ENCODE measurements around the gene MAP3K20. TPM values are rescaled to one million over a fixed set of nuclear protein-coding genes. Genes with fewer than 3 reads are reported as not detected.

The MAP3K20 gene
- total and polyA plus RNA-seq, 2 of the 8 experiments (the other 6 are each of a cell fraction or from before 2014, with no cell fraction given): 3.1 to 11.1 TPM

DNA sequence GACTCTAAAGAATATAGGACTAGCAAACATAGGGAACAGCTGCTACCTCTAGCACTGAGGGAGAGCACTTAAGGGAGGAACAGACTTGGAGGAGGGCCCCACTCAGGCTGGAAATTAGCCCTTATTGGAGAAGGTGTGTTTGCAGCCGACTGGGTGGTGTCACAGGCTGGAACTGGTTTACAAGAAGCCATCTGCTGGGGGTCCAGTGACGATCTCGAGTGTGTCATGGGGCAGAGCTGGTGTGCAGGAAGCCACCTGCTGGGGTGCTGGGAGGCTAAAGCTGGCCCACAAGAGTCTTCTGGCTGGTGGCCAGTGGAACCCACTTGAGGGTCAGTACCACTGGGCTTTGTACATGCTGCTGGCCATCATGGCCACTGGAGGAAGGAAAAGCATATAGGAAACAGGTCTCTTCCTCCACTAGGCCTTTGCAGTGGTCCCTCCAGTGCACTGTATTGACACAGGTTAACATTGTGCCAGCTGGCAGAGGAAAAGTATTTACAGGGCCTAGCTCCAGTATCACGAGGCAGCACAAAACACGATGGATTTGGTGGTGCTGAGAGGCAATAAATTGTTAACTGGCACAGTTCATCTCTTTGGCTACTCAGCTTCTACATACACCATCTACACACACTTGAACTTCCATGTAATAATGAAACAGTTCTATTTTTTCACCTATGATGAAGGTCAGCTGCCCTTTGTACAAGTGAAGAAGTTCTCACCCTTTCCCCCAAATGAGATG, 43.6 kb downstream of the MAP3K20 start (continued):
- TF ChIP-seq, protein P1, sequence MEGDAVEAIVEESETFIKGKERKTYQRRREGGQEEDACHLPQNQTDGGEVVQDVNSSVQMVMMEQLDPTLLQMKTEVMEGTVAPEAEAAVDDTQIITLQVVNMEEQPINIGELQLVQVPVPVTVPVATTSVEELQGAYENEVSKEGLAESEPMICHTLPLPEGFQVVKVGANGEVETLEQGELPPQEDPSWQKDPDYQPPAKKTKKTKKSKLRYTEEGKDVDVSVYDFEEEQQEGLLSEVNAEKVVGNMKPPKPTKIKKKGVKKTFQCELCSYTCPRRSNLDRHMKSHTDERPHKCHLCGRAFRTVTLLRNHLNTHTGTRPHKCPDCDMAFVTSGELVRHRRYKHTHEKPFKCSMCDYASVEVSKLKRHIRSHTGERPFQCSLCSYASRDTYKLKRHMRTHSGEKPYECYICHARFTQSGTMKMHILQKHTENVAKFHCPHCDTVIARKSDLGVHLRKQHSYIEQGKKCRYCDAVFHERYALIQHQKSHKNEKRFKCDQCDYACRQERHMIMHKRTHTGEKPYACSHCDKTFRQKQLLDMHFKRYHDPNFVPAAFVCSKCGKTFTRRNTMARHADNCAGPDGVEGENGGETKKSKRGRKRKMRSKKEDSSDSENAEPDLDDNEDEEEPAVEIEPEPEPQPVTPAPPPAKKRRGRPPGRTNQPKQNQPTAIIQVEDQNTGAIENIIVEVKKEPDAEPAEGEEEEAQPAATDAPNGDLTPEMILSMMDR (IDR thresholded peaks at IDR 0.05; ENCODE audit: control extremely low read depth in 1 of 3, insufficient read depth in 1 of 3, low read depth in 1 of 3, low read length in 3 of 3): no peak
- TF ChIP-seq TEAD4 (IDR thresholded peaks at IDR 0.05; ENCODE audit: low read depth, low read length): no peak
- TF ChIP-seq RAD21 (IDR thresholded peaks at IDR 0.05 in 1 of 2, conservative IDR thresholded peaks at IDR 0.05 in 1 of 2; ENCODE audit: low read depth in 2 of 2, low read length in 2 of 2): no peak
- TF ChIP-seq TBP (IDR thresholded peaks at IDR 0.05; ENCODE audit: low read depth, low read length): no peak
- TF ChIP-seq FOSL1 (IDR thresholded peaks at IDR 0.05; ENCODE audit: insufficient read depth, low read depth, low read length): no peak
- no peak for TF ChIP-seq TAF1 (IDR thresholded peaks at IDR 0.05; ENCODE audit: low read depth, low read length)
- TF ChIP-seq KDM1A (IDR thresholded peaks at IDR 0.05; ENCODE audit: borderline replicate concordance, low read length): no peak
- no peak for TF ChIP-seq EZH2 (IDR thresholded peaks at IDR 0.05; ENCODE audit: low read depth, low read length, severe bottlenecking)

Measured in H1 (cell line).